LoVo (cell line): ENCODE data around the gene TBC1D12.
A peak's percentile ranks its signal among the peaks of the same experiment; 100 is the strongest.
"Not testable (repeated sequence)": the region's sequence is repeated elsewhere in the genome, so short reads cannot be mapped to it uniquely, and the experiment has no call there.

Experiments used
- DNase-seq: peaks from one replicate; pipeline ENCODE4 v3.0.0-alpha.2; 2016; ENCODE audit warnings: low spot score

The TBC1D12 gene

DNA sequence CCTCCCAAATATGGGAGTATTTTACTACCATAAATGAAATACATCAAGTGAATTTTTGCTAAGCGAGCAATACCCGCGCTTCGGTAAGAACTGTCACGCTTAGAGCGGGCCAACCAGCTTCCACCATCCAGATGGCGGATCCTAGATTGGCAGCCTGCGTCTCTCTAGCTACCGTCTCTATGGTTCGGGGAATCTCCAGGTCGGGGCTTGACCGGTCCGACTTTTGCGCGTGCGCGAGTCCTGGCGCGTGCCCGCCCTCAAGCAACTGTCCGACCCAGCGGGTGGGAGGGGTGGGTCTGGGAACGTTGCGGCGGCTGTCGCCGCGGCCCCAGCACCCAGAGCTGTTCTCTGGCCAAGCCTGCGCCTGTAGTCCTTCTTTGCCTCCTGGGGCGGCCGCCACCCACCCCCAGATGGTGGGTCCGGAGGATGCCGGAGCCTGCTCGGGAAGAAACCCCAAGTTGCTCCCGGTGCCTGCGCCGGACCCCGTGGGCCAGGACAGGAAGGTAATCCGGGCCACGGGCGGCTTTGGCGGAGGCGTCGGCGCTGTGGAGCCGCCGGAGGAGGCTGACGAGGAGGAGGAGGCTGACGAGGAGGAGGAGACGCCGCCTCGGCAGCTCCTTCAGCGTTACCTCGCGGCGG lies at the start of gene TBC1D12:
TBC1D12 (plus strand) TSS at position 338 of the 639 bp plus-strand sequence; CDS start at position 411, 73 bp downstream.
- DNase-seq, result peak; percentile 98

DNA sequence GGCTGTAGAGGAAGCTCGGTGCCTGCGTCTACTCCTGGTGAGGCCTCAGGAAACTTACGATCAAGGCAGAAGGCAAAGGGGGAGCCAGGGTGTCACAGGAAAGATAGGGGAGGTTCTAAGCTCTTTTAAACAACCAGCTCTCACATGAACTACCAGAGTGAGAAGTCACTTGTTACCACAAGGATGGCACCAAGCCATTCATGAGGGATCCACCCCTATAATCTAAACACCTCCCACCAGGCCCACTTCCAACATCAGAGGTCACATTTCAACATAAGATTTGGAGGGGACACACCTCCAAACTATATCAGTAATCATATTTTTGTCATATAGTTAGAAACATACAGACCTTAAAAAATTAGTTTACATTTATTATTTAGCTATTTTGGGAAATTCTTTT lies 49.0 kb upstream of the TBC1D12 start:
- DNase-seq, result no peak

DNA sequence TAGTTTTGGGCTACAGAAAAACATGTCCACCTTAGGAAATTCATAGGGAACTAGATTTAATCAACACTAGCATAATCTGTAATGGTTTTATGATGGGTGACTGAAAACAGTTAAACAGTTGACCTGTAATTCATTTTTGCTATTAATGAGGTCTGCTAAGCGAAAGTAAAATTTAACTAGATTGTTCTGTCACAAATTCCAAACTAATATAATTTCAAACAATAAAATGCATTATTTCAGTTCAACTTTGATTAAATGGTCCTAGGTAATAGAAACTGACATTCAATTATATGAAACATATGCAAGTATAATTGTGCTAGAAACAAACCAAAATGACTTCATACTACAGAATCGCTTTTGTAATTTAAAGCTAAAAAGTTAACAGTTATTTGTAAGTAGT lies 46.5 kb upstream of the TBC1D12 start:
- DNase-seq, result no peak

DNA sequence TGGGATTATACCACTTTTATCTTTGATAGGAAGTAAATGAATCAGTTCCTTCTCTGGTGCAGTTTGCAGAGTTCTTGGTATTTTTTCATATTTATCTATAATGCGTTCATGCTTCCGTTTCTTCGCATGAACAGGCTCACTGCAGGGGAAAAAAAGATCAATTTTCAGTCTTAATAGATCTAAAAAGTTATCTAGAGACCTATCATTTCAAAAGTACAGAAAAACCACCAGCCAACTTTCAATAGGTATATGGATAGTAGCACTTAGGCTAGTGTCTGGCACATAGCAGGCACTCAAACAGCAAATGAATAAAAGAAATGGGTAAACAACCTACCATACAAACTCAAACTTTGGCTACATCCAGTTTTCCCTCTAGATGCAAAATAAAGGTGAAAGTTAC lies 45.1 kb upstream of the TBC1D12 start:
- DNase-seq, result no peak

DNA sequence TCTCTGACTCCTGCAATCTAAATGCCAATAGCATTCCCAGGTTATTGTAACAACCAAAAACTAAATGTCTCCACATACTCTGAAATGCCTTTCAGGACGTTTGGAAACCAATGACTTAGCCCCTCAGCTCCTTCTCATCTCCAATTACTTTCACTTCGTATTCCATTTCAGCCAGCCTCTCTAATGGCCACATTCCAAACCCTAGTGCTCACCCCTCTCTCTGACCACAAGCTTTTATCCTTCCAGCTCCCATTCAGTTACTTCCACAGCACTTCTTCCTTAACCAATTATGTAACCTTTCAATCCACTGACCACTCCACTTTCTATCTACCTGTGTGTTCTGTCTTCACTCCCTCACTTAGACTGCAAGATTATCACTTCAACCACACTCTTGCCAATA lies 43.9 kb upstream of the TBC1D12 start:
- peak; percentile 32 for DNase-seq

DNA sequence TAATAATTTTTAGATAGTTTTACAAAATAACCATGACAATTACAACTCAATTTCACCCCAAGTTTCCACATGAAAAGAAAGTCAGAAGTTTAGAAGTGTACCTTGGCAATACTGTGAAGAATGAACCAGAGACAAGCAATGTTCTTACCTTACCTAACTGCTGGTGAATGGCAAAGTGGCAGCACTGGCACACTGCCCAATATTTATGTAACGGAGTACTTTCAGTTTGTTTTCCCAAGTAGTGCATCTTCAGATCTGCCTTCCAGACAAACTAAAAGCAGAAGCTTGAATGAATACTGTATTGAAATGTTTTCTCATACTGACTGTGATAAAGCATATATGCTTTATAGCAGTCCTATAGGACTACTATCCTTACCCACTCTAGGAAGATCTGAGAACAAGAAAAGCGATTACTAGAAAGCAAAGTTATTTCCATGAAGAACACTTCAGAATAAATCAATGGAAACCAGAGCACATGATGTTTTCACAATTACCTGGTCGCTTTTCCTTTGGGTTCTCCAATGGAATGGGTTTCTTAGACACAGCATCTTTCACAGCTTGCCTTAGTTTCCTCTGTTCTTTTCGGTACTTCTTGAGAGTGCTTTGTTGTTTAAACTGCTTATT lies 41.1 kb upstream of the TBC1D12 start:
- no peak for DNase-seq

DNA sequence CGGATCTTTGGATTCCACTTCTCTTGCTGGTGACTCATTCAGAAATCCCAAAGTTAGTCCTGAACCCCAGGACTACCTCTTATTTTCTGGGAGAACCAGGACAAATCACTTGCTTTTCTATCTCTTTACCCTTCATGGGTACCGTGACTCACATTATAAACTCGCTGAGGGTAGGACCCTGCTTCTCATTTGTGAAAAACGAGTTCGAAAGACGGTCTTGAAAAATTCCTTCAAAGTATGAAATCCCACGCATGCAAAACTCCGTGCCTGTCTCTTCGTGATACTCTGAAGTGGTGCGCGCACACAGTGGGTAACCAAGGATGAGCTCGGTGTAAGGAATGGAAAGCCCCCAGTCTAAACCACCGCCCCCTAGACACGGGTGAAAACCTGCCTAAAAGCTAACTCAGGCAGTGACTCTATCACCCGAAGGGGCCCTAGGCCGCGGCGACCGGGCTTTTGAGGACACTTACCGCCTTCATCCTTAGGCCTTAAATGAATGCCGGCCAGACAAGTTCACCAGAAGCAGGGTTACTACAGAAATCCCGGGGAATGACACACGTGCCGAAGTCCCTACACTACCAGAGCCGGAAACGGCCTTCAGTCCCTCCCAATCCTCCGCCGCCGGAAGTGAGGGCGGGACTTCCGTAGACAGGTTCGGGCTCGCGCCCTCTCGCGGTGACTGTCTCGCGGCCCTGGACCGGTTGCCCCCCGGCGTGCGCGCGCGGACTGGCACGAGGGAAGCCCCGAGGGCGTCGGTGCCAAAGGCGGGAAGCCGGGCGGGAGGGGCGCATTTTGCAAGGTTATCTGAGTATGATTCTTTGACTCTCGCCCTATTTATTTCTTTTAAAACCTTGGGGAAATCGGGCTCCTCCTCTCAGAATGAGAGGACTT lies 39.7 kb upstream of the TBC1D12 start, which contains the start of gene NOC3L:
NOC3L (minus strand) TSS at position 580 of the 891 bp plus-strand sequence; CDS start at position 479, 101 bp downstream.
- peak; percentile 97 for DNase-seq

DNA sequence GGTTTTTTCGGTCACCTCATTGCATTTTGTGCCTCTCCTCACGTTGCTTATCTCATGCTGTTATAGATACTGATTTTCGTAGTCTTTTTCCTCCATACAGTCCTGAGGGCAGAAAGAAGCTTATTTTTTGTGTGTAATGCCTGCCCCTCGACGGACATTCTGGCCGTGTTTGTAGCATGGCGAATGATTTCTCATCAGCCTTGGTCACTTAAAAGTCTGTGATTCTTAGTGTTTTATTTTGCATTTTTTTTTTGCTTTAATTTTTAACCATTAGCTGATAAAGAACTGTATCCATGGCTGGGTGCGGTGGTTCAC lies 39.1 kb upstream of the TBC1D12 start:
- no peak for DNase-seq

DNA sequence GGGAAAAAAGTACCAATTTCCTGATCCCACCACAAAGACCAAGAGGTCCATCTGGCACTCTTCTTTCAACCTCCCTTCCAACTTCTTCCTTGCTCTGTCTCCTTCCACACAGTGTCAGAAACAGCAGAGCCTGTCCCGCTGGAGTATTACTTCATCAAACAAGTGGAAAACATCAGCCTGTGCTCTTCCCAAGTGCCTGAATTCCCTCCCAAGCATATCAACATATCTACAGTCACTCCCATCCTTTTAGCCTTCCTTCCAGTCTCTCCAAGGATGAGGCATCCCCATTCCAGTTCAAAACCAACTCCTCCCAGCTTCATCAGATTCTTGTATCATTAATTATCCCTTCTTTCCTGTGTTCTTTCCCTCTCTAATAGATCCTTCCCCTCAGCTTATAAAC lies 37.9 kb upstream of the TBC1D12 start:
- no peak for DNase-seq

DNA sequence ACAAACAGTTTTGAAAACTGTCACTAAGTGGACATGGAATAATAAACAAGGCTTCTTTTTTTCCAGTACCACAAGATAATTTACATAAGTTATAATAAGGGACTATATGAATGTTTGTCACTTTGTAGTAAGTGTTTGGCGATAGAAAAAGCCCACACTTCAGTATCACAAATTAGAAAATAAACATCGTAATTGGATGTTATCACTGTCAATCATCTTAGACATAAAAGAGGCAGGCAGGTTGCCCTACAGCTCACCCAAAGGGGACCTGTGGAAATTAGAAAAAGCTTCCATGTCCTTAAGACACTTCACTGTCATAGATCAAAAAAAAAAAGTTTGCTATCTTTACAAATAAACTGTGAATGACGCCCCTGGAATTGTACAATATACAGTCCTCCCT lies 36.0 kb upstream of the TBC1D12 start:
- DNase-seq, result no peak

DNA sequence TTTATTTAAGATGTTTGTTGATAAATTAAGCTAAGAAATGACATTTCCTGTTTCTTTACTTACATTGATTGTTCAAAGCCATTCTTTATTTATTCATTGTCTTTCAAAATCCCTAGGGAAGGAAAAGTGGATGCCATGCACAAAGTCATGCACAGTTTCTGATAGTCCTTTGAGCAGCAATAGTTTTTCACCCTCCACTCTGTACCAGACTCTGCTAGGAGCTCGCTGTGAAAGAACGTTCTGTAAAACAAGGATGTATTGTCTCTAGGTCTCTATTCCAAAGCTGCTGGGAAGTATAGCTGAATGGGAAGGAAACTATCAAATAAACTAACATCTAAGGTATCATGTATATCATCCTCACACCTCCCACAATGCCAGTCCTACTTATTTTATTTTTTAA lies 31.8 kb upstream of the TBC1D12 start:
- no peak for DNase-seq

DNA sequence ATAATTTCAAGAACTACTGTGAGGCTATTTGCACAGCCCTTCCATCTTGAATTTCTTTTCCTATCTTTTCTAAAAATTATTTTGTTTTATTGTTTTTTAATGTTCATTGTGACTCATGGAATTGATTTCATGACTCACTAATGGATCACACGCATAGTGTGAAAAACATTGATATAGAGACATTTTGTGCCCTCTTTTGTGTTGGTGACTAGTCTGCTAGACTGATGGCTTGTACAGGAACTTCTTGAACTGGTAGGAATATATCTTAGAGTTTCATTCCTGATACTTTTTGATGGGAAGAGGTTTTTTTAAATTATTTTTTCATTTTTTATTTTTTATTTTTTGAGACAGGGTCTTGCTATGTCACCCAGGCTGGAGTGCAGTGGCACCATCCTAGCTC lies 27.0 kb upstream of the TBC1D12 start:
- no peak for DNase-seq

DNA sequence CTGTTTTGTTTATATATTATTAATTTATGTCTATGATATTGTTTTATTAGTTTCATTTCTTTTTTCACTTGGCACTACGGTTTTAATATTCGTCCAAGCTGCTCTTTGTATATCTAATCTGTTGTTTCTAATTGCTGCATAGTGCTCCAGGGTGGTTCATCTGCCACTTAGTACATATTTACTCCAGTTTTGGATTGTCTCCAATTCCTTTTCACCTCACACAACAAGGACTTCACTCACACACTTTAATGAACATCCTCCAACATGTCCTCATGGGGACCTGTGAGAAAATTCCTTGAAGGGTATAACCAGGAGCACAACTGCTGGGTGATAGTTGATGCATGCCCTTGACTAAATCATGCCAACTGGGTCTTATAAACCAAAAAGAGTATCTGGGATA lies 25.5 kb upstream of the TBC1D12 start:
- no peak for DNase-seq

DNA sequence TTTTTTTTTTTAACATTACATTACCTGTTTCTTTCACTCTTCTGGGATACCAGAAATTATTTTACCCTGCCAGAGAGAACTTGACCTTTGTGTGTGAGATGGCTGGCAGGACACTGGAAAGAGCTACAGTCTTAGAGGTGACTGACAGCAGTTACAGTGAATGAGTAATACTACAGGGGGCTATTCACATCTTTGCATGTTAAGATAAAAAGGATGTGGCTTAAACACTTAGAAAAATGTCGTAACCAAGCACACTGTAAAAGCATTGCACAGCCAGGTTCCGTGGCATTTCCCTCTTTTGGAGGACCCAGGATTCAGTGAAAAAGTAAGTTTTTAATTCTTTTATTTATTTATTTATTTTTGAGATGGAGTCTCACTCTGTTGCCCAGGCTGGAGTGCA lies 18.8 kb upstream of the TBC1D12 start:
- no peak for DNase-seq

DNA sequence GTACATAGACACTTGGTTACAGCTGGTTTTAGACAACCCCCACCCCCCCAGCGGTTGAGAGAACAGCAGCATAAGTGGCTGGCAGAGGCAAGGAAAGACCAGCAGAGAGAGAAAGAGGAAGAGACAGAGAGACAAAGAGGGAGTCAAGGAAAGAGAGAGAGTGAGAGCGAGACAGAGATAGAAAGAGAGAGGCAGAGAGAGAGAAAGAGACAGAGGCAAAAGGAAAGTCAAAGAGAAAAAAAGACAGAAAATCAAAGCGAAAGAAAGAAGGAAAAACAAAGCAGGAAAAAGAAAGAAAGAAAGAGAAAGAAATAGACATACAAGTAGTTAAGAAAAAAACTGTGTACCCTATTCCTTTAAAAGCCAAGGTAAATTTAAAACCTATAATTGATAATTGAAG lies 16.6 kb upstream of the TBC1D12 start:
- DNase-seq, result not testable (repeated sequence)

DNA sequence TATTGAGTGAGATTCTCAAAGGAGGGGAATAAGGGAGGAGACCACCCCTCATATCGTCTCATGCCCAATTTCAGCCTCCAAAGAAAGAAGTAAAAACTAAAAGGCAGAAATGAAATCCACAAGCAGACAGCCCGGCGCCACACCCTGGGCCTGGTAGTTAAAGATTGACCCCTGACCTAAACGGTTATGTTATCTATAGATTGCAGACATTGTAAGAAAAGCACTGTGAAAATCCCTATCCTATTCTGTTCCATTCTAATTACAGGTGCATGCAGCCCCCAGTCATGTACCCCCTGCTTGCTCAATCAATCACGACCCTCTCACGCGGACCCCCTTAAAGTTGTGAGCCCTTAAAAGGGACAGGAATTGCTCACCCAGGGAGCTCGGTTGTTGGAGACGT lies 10.2 kb upstream of the TBC1D12 start:
- not testable (repeated sequence) for DNase-seq

DNA sequence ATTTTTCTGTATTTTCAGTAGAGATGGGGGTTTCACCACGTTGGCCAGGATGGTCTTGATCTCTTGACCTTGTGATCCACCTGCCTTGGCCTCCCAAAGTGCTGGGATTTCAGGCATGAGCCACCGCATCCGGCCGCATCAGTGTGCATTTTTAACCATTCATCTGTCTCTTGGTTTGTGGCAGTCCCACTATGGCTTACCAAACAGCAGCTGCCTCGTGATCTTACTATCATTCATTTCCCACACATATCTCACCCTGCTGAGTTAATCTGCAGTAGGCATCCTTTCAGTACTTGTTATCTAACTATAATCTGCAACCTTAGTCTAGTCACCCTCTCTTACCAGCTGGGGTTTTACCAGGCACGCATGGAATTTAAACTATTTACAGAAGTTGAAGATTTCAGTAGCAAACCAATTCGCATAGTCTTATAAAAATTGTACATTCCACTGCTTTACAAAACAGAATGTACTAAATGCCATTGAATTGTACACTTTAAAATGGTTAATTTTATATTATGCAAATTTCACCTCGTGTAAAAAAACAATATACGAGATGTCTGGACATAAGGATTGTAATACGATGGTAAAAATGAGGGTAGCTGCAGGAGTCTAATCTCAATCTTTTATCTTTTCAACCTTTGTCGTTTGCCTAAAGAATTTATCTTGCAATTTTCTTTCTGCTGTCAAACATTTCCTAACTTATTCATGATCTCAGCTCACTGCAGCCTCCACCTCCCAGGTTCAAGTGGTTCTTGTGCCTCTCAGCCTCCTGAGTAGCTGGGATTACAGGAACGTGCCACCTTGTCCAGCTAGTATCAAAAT lies 4.6 kb upstream of the TBC1D12 start:
- DNase-seq, result no peak

DNA sequence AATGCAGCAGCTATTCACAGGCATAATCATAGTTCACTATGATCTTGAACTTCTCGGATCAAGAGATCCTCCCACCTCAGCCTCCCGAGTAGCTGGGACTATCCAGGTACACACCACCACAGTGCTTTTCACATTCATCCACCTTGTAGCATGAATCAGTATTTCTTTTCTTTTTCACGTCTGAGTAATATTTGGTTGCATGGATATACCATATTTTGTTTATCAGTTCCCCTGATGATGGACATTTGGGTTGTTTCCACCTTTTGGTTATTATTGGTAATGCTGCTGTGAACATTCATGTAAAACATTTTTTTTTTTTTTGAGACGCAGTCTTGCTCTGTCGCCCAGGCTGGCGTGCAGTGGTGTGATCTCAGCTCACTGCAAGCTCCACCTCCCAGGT lies 3.6 kb upstream of the TBC1D12 start:
- DNase-seq, result no peak

DNA sequence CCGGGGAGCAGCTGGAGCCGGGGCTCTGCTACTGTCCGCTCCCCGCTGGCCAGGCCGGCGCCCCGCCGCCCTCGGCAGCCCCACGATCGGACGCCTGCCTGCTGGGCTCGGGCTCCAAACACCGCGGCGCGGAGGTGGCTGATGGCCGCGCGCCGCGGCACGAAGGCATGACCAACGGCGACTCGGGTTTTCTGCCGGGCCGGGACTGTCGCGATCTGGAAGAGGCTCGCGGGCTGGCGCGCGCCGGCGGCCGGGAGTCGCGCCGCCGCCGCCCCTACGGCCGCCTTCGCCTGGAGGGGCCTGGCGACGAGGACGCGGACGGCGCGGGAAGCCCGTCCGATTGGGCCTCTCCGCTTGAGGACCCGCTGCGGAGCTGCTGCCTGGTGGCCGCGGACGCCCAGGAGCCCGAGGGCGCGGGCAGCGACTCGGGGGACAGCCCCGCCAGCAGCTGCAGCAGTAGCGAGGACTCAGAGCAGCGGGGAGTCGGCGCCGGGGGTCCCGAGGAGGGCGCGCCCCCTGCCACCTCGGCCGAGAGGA lies 570 bp downstream of the TBC1D12 start:
- peak; percentile 9 for DNase-seq

DNA sequence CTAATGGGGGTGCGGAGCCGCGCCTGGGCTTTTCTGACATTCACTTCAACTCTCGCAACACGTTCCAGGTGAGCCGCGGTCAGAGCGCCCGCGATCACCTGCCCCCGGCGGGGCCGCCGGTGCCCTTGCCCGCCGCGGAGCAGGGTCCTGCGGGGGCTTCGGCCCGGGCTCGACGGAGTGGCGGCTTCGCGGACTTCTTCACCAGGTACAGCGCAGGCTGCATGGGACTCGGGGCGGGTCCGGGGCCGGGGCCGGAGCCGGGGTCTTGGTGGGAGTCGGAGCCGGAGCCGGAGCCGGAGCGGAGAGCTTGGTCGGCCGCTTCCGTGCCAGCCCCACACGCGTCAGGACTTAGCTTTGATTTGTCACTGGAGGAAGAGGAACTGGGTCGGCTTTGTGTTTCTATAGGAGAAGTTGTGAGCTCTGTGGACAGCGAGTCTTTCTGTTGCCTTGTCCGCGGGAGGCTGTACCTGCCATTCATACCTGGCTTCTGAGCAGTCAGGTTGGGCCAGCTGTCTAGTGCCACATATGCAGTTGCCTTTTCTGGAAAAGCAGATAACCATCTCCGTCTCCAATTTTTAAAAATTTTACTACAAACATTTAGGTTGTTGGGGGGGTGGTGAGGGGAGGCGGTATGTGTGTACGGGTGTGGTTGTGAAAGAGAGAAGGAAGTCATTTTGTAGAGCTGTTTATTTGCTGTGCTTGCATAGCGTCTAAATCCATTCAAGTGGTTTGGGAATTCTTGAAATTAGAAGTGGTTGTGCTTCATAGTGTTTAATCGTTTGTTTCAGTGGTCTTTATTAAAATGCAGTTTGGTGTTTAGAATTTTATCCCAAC lies 1.3 kb downstream of the TBC1D12 start:
- DNase-seq, result peak; percentile 73

DNA sequence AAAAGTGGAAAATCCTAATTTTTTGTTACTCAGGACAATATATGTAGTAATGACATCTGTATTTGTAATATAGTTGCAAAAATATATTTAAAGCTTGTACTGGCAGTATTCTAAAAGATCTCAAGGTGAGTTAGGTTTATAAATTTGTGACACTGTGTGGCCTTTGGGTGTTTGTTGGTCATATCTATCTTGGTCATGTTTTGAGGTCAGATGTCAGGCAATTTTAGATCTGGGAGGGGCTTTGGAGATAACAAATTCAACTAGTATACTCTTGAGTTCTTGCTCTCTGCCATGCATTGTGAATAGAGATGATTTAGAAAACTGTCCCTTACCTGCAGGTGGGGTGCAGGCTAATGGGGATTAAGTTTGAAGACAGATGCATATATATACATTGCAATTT lies 3.1 kb downstream of the TBC1D12 start:
- DNase-seq, result no peak
